ENCODE results near the gene TGFBR3.

TGFBR3 gene

GRCh38 chr1:91819038-91819788 lies 66.7 kb downstream of the TGFBR3 start:
- no peak for TF ChIP-seq CTCF (IDR thresholded peaks at IDR 0.05; ENCODE audit: control insufficient read depth, extremely low read depth, insufficient read depth)
- no peak overlapping the region for H3K4me3 ChIP-seq (ENCODE audit: low read depth, low read length)
- DNase-seq (ENCODE audit: low read depth) = no peak

- no peak for TF ChIP-seq CTCF (IDR thresholded peaks at IDR 0.05; ENCODE audit: control insufficient read depth, extremely low read depth, insufficient read depth)
- DNase-seq (ENCODE audit: low read depth) = no peak
- no peak overlapping the region for H3K4me3 ChIP-seq (ENCODE audit: low read depth, low read length)
Observed at GRCh38 chr1:91818713-91818975, 67.3 kb downstream of the TGFBR3 start.

DNA sequence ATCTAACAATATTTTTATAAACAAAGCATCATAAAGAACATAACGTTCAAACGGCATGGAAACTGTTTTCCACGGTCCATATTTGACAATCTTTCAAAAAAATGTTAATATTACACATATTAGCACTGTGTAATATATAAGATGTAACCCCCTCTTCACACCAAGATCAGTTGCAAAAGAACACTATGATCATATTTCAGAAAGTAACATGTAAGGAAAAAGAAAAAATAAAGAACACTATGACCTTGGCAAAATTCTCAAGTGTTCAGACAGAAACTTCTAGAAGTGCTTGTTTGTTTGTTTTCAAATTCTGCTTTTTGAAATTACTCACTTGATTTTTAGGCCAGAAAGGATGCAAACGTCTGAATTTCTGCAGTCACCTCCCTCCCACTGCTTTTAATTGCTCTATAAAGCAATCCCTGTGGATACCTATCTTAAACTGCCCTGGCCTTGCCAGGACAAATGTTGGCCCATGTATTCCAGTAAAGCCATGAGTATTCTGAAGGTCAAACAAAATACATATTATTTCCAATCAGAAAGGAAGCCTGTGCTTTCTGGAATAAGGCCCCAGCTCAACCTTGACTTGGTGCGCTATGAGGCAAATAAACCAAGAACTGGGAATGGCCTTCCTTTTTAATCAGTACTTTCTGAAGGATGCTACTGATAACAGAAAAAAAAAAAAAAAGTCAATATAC lies 68.6 kb downstream of the TGFBR3 start:
- DNase-seq (ENCODE audit: low read depth) = peak; percentile 38
- TF ChIP-seq CTCF (IDR thresholded peaks at IDR 0.05; ENCODE audit: control insufficient read depth, extremely low read depth, insufficient read depth) = no peak
- H3K4me3 ChIP-seq (ENCODE audit: low read depth, low read length) = no peak overlapping the region

DNA sequence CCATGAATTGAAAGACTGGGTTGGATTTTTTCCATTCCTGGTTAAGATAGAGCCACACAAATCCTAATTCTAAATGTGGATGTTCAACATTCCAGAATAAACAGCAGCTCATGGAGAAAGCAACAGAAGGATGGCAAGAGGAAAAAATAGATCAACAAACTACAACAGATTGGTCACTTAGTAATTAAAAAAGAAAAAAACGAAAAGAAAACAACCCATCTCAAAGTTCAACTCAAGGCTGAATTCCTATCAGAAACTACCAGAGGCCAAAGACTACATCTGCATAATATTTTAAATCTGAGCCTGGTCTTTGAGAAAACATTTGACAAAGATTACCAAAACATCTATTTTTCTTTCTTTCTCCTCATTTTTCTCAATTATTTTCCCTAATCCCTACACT lies 69.9 kb downstream of the TGFBR3 start:
- H3K4me3 ChIP-seq (ENCODE audit: low read depth, low read length) = no peak overlapping the region
- DNase-seq (ENCODE audit: low read depth) = no peak
- TF ChIP-seq CTCF (IDR thresholded peaks at IDR 0.05; ENCODE audit: control insufficient read depth, extremely low read depth, insufficient read depth) = no peak

DNA sequence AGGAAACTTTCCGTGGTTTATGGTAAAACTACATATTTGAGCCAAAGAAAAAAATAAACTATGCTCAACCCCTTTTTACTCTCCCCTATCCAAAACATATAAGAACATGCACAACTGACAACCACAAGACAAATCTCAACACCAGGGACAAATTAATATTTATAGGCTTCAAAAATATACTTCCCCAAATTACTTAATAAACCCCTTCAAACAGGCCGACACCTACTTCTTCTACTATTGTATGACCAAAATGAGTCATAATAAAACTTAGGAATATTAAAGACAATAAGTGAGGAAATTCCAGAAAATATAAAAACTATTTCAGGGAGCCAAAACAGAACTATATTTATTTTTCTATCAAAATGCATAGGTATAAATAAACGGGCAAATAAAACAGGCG lies 71.5 kb downstream of the TGFBR3 start:
- DNase-seq (ENCODE audit: low read depth) = no peak
- H3K4me3 ChIP-seq (ENCODE audit: low read depth, low read length) = no peak overlapping the region
- no peak for TF ChIP-seq CTCF (IDR thresholded peaks at IDR 0.05; ENCODE audit: control insufficient read depth, extremely low read depth, insufficient read depth)

- no peak for TF ChIP-seq CTCF (IDR thresholded peaks at IDR 0.05; ENCODE audit: control insufficient read depth, extremely low read depth, insufficient read depth)
- DNase-seq (ENCODE audit: low read depth) = no peak
- no peak overlapping the region for H3K4me3 ChIP-seq (ENCODE audit: low read depth, low read length)
Observed at GRCh38 chr1:91813813-91814212, 72.1 kb downstream of the TGFBR3 start.

All from LNCaP clone FGC (cell line).